NCI-H2107 treated with DMSO at 0.1 percent for 48 hours (cell line): ENCODE results near the gene ACSBG1.
"Not testable (repeated sequence)": the region's sequence is repeated elsewhere in the genome, so short reads cannot be mapped to it uniquely, and the experiment has no call there.

Experiments
- DNase-seq: peaks from one replicate; lab custom pipeline; 2025; ENCODE audit not compliant: unreplicated experiment; lab: John Stamatoyannopoulos, UW

The ACSBG1 gene

GRCh38 chr15:78170848-78171773 lies 63.3 kb downstream of the ACSBG1 start:
- no peak for DNase-seq

GRCh38 chr15:78168608-78169007 lies 65.8 kb downstream of the ACSBG1 start:
- DNase-seq: no peak

- no peak for DNase-seq
Measured at GRCh38 chr15:78167227-78167888, 67.0 kb downstream of the ACSBG1 start.

GRCh38 chr15:78164010-78164409 lies 70.4 kb downstream of the ACSBG1 start:
- no peak for DNase-seq

- DNase-seq: no peak
Measured at GRCh38 chr15:78162038-78162437, 72.3 kb downstream of the ACSBG1 start.

GRCh38 chr15:78159395-78159794 lies 75.0 kb downstream of the ACSBG1 start:
- DNase-seq: no peak

- no peak for DNase-seq
Measured at GRCh38 chr15:78157203-78157602, 77.2 kb downstream of the ACSBG1 start.

- no peak for DNase-seq
Measured at GRCh38 chr15:78156653-78157052, 77.7 kb downstream of the ACSBG1 start.

- DNase-seq: no peak
Measured at GRCh38 chr15:78155355-78155939, 78.9 kb downstream of the ACSBG1 start.

GRCh38 chr15:78154955-78155354 lies 79.4 kb downstream of the ACSBG1 start:
- DNase-seq: no peak

GRCh38 chr15:78151075-78151474 lies 83.3 kb downstream of the ACSBG1 start:
- DNase-seq: not testable (repeated sequence)

- DNase-seq: peak; percentile 72
Measured at GRCh38 chr15:78149805-78150751, 84.3 kb downstream of the ACSBG1 start.

GRCh38 chr15:78149068-78149804 lies 85.1 kb downstream of the ACSBG1 start, which contains the start of gene IDH3A:
Gene IDH3A, plus strand, starts transcription at chr15:78149362. Its CDS starts 42 bp downstream, at chr15:78149404.
- peak; percentile 80 for DNase-seq

GRCh38 chr15:78148392-78149067 lies 85.8 kb downstream of the ACSBG1 start:
- DNase-seq: no peak

- no peak for DNase-seq
Measured at GRCh38 chr15:78147566-78147965, 86.8 kb downstream of the ACSBG1 start.

GRCh38 chr15:78146425-78147154 lies 87.8 kb downstream of the ACSBG1 start:
- no peak for DNase-seq

GRCh38 chr15:78142332-78142731 lies 92.0 kb downstream of the ACSBG1 start:
- DNase-seq: no peak

GRCh38 chr15:78140292-78140691 lies 94.1 kb downstream of the ACSBG1 start:
- no peak for DNase-seq

- no peak for DNase-seq
Measured at GRCh38 chr15:78139578-78139977, 94.8 kb downstream of the ACSBG1 start.
